Endodermal cell (in vitro differentiated cells): Measurements from ENCODE around the gene CBX6. TPM values are rescaled to one million over a fixed set of nuclear protein-coding genes. Genes with fewer than 3 reads are reported as not detected.

Experiments
- DNase-seq: peaks from one replicate; pipeline ENCODE4 v3.0.0-alpha.2; 2017
- H3K27ac ChIP-seq: 2 replicates; pipeline ENCODE4 v1.5.1; 2013; ENCODE audit warnings: mild to moderate bottlenecking, low read depth, low read length, moderate library complexity
- H3K27me3 ChIP-seq: 2 replicates; pipeline ENCODE4 v1.6.1; 2013; ENCODE audit warnings: mild to moderate bottlenecking, low read length, moderate library complexity; ENCODE audit not compliant: insufficient read depth, control insufficient read depth, poor library complexity, severe bottlenecking
- H3K36me3 ChIP-seq: 2 replicates; pipeline ENCODE4 v1.7.0; 2013; ENCODE audit warnings: mild to moderate bottlenecking, low read length, moderate library complexity; ENCODE audit not compliant: control insufficient read depth, insufficient read depth
- H3K4me1 ChIP-seq: one replicate; pipeline ENCODE4 v1.7.0; 2013; ENCODE audit warnings: low read length; ENCODE audit not compliant: control insufficient read depth, insufficient read depth
- H3K4me3 ChIP-seq: 2 replicates; pipeline ENCODE4 v1.5.1; 2013; ENCODE audit warnings: mild to moderate bottlenecking, low read length, moderate library complexity
- H3K9ac ChIP-seq: 2 replicates; pipeline ENCODE4 v1.6.1; 2013; ENCODE audit warnings: mild to moderate bottlenecking, low read length, moderate library complexity; ENCODE audit not compliant: poor library complexity, severe bottlenecking; ENCODE audit errors: extremely low read depth
- H3K9me3 ChIP-seq: 2 replicates; pipeline ENCODE4 v1.6.1; 2013; ENCODE audit warnings: mild to moderate bottlenecking, low read length, moderate library complexity; ENCODE audit not compliant: control insufficient read depth
- H3K27ac Mint-ChIP-seq: 2 replicates; pipeline ENCODE4 v1.8.0; 2020; ENCODE audit warnings: mixed read lengths
- H3K27me3 Mint-ChIP-seq: 2 replicates; pipeline ENCODE4 v1.8.0; 2021; ENCODE audit warnings: mild to moderate bottlenecking, mixed read lengths; ENCODE audit not compliant: insufficient read depth
- H3K36me3 Mint-ChIP-seq: 2 replicates; pipeline ENCODE4 v1.8.0; 2020; ENCODE audit warnings: low read depth, mixed read lengths
- H3K4me1 Mint-ChIP-seq: 2 replicates; pipeline ENCODE4 v1.8.0; 2020; ENCODE audit warnings: mixed read lengths
- H3K4me3 Mint-ChIP-seq: 2 replicates; pipeline ENCODE4 v1.8.0; 2020; ENCODE audit warnings: mild to moderate bottlenecking, moderate library complexity, mixed read lengths
- H3K9me3 Mint-ChIP-seq: 2 replicates; pipeline ENCODE4 v1.8.0; 2020; ENCODE audit warnings: mild to moderate bottlenecking, mixed read lengths
- WGBS, 2 experiments: methylation state at CpG; one replicate each; pipeline versions ENCODE4 v1.1.5 to v1.1.7; 2013; ENCODE audit warnings: missing lambda C conversion rate in 2 of 2, mixed read lengths in 1 of 2; ENCODE audit not compliant: insufficient coverage in 1 of 2, insufficient read length in 1 of 2; 5-methylcytosine and 5-hydroxymethylcytosine counted together
- total RNA-seq, 2 donors: library from RNA; stranded (reverse); fragmentation: NEBNext Ultra II Directional in 1 of 2; extraction: Animal tissue kit (Norgen Biotek cat#: 25700) in 1 of 2; gene quantifications; 2 replicates in 1 of 2; 3 replicates in 1 of 2; pipeline ENCODE4 v1.2.1, GENCODE V29; 2021
- TF ChIP-seq, protein P1 (sequence below): fragments of 200-600 bp; sonication (generic); conservative IDR thresholded peaks from 2 replicates; pipeline ENCODE4 v1.5.0; 2021; ENCODE audit warnings: antibody characterized with exemption, mild to moderate bottlenecking

Gene CBX6
- total RNA-seq, 2 donors from 2014 or later: 12.8 to 28.2 TPM

DNA sequence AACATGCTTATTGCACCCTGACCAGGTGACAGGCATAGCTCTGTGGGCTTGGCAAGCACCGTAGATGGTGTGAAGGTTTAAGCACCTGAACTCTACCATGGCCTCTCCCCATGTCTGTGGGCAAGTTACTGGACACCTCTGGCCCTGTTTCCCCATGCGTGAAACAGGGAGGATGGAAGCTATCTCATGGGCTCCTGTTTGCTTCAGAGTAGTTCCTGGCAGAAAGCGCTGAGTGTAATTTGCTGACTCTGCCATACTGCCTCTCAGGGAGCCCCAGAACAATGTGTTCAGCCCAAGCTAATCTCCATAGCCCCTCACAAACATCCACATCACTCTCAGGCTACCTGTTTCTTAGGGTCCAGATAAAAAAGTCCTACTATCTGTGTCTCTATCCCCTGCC is 2.4 kb downstream of the CBX6 start:
- peaks cover 6% of the 10 kb centered on the region for H3K27me3 ChIP-seq
- no peak overlapping the region for H3K9ac ChIP-seq
- Mint-ChIP-seq H3K27me3 (peaks cover 41% of the 10 kb centered on the region), H3K9me3 (no peaks in the 10 kb centered on the region), H3K27ac (no peak overlapping the region), H3K4me1 (peaks cover 16% of the 10 kb centered on the region), H3K4me3 (no peak overlapping the region), H3K36me3 (no peaks in the 10 kb centered on the region)
- peaks cover 6% of the 10 kb centered on the region for H3K4me1 ChIP-seq
- peak; percentile 26 for DNase-seq
- H3K27ac ChIP-seq: no peak overlapping the region
- H3K4me3 ChIP-seq: no peak overlapping the region
- WGBS, 2 experiments: 93 to 100% methylated on average over 3 of the region's 3 CpGs
- no peaks in the 10 kb centered on the region for H3K9me3 ChIP-seq
- TF ChIP-seq, protein P1, sequence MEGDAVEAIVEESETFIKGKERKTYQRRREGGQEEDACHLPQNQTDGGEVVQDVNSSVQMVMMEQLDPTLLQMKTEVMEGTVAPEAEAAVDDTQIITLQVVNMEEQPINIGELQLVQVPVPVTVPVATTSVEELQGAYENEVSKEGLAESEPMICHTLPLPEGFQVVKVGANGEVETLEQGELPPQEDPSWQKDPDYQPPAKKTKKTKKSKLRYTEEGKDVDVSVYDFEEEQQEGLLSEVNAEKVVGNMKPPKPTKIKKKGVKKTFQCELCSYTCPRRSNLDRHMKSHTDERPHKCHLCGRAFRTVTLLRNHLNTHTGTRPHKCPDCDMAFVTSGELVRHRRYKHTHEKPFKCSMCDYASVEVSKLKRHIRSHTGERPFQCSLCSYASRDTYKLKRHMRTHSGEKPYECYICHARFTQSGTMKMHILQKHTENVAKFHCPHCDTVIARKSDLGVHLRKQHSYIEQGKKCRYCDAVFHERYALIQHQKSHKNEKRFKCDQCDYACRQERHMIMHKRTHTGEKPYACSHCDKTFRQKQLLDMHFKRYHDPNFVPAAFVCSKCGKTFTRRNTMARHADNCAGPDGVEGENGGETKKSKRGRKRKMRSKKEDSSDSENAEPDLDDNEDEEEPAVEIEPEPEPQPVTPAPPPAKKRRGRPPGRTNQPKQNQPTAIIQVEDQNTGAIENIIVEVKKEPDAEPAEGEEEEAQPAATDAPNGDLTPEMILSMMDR: no peak
- H3K36me3 ChIP-seq: peaks cover 23% of the 10 kb centered on the region

DNA sequence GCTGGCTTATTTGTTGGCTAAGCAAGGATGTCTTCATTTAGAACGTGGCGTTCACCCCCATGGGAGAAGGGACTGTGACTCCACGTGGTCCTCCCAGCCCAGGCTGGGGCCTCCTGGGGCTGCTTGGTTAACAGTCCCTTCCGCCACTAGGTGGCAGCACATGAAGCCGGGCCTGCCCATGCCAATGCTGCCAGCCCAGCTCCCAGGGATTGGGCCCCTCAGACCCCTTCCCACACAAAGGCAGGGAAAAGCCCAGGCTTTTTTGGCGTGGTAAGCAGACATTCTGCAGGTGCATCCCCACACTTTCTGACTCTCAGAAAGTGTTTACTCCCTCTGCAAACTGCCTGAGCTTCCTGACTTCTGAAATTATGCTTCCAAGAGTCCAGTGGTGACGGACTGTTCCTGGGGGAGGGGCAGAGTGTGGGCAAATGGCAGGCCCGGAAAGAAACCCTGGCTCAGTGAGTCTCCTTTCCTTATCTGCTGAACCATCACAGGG is 3.1 kb downstream of the CBX6 start:
- Mint-ChIP-seq H3K27ac (no peak overlapping the region), H3K36me3 (no peaks in the 10 kb centered on the region), H3K4me3 (no peak overlapping the region), H3K4me1 (peaks cover 16% of the 10 kb centered on the region), H3K27me3 (peaks cover 33% of the 10 kb centered on the region), H3K9me3 (no peaks in the 10 kb centered on the region)
- DNase-seq: peak; percentile 95
- Histone ChIP-seq H3K36me3 (peaks cover 23% of the 10 kb centered on the region), H3K4me3 (no peak overlapping the region), H3K9ac (no peak overlapping the region), H3K27ac (no peak overlapping the region), H3K4me1 (peaks cover 6% of the 10 kb centered on the region), H3K27me3 (peaks cover 6% of the 10 kb centered on the region), H3K9me3 (no peaks in the 10 kb centered on the region)
- TF ChIP-seq, protein P1: peak; percentile 93
- WGBS, 2 experiments: 30 to 33% methylated on average over 8 of the region's 8 CpGs

DNA sequence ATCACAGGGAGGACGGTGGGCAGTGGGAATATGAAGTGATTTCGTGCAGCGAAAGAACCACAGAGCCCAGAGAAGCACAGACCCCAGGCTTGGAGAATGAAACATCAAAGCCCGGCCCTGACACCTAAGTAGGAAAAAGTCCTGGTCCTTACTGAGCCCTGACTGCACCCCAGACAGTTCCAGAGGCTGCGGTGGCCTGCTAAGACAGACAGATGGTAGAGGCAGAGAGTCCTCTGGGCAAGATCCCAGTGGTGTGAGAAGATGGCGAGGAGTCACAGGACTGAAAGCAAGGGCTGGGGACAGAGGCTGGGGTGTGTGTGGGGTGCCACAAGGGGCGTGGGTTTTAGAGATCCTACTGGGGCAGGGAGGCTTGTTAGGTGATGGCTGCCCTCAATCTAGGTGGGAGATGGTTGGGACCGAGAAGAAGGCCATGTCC is 3.7 kb downstream of the CBX6 start:
- H3K27me3 ChIP-seq: peaks cover 2% of the 10 kb centered on the region
- H3K9me3 Mint-ChIP-seq: no peaks in the 10 kb centered on the region
- H3K27me3 Mint-ChIP-seq: peaks cover 28% of the 10 kb centered on the region
- H3K9me3 ChIP-seq: no peaks in the 10 kb centered on the region
- TF ChIP-seq, protein P1: no peak
- no peak overlapping the region for H3K27ac Mint-ChIP-seq
- no peak overlapping the region for H3K27ac ChIP-seq
- H3K4me1 ChIP-seq: peaks cover 2% of the 10 kb centered on the region
- no peak overlapping the region for H3K4me3 ChIP-seq
- no peaks in the 10 kb centered on the region for H3K36me3 Mint-ChIP-seq
- no peak overlapping the region for H3K4me3 Mint-ChIP-seq
- WGBS, 2 experiments: 94 to 98% methylated on average over 5 to 7 of the region's 8 CpGs
- H3K4me1 Mint-ChIP-seq: peaks cover 11% of the 10 kb centered on the region
- DNase-seq: peak; percentile 37
- no peak overlapping the region for H3K9ac ChIP-seq
- H3K36me3 ChIP-seq: peaks cover 23% of the 10 kb centered on the region
